Activated T-helper 9 cell treated with anti-CD3 and anti-CD28 coated beads, Interleukin-2, amount 50 U/mL, for 16 hours (primary cell): Measurements from ENCODE around the gene MID2.
"Not testable (repeated sequence)": the region's sequence is repeated elsewhere in the genome, so short reads cannot be mapped to it uniquely, and the experiment has no call there.

Experiments
- DNase-seq: peaks from one replicate; pipeline ENCODE4 v3.0.0-alpha.2; 2020; ENCODE audit warnings: low read depth

MID2 gene, protein sequence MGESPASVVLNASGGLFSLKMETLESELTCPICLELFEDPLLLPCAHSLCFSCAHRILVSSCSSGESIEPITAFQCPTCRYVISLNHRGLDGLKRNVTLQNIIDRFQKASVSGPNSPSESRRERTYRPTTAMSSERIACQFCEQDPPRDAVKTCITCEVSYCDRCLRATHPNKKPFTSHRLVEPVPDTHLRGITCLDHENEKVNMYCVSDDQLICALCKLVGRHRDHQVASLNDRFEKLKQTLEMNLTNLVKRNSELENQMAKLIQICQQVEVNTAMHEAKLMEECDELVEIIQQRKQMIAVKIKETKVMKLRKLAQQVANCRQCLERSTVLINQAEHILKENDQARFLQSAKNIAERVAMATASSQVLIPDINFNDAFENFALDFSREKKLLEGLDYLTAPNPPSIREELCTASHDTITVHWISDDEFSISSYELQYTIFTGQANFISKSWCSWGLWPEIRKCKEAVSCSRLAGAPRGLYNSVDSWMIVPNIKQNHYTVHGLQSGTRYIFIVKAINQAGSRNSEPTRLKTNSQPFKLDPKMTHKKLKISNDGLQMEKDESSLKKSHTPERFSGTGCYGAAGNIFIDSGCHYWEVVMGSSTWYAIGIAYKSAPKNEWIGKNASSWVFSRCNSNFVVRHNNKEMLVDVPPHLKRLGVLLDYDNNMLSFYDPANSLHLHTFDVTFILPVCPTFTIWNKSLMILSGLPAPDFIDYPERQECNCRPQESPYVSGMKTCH

DNA sequence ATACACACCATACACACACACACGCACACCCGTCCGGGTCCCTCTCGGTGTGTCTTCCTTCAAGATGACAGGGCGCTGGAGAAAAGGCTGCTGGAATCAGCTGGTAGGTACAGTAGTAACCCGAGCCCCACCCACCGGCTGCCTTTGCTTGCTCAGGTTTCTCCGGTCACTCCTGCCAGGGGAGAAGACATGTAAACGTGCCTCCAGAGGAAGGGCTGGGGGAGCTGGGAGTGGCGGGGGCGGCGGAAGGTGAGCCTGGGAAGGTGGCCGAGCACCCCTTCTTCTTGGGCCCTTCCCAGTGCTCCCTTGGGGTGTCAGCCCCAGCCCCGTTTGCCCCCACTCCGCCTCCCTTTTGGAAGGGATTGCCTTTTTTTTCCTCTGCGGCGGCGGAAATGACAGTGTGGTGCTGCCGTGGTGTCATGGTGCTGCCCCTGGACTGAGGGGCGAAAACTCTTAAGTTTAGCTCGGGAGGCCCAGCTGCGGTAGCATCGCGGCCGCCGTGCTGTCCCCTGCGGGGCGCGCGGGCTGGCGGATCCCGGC is at the start of gene MID2:
MID2 (plus strand) TSS at position 169 of the 540 bp plus-strand sequence. CDS start 561 bp downstream, outside the sequence.
- DNase-seq = peak; percentile 29

- DNase-seq = peak; percentile 61
These were observed 48.8 kb upstream of the MID2 start for GRCh38 chrX:107776649-107777535.

DNA sequence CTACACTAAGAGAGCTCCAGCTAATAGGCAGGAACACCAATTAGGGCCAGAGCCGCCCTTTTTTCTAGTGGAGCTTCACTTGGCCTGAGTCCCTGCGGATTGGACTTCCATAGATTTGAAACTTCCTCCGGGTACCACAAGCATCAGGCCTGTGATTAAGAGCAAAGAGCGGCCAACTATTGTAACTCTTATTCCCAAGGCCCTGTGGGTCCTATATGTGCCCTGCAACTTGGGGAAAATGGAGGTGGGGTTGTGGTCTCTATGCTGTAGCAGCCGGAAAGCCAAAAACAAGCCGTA is 48.2 kb upstream of the MID2 start, which contains the start of gene NCBP2L:
NCBP2L (plus strand) TSS at position 198 of the 297 bp plus-strand sequence. CDS start 16,488 bp downstream, outside the sequence.
- no peak for DNase-seq

DNA sequence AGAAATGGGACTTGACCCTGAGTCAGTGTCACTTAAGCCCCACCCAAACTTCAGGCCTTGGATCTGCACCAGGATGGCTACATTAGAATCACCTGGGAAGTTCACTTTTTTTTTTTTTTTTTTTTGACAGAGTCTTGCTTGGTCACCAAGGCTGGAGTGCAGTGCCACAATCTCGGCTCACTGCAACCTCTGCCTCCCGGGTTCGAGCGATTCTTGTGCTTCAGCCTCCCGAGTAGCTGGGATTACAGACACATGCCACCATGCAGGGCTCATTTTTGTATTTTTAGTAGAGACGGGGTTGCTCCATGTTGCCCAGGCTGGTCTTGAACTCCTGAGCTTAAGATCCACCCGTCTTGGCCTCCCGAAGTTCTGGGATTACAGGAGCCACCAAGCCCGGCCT is 45.1 kb upstream of the MID2 start:
- no peak for DNase-seq

- DNase-seq = no peak
These were observed 37.8 kb upstream of the MID2 start for GRCh38 chrX:107787827-107788226.

- no peak for DNase-seq
These were observed 21.2 kb upstream of the MID2 start for GRCh38 chrX:107804427-107804826.

DNA sequence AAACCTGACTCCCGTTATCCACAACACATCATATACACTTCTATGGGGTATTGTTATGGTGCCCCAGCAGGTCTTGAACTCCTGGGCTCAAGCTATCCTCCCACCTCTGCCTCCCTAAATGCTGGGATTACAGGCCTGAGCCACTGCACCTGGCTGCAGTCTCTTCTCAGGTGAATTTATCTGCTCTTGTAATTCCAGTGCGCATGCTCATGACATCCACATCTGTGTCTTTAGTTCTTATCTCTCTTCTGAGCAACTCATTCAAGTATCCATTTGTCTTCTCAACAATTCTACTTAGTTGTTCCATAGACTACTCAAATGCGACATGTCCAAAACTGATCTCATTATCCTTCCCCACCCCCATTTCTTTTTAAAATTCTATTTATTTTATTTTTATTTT is 20.5 kb upstream of the MID2 start:
- no peak for DNase-seq

DNA sequence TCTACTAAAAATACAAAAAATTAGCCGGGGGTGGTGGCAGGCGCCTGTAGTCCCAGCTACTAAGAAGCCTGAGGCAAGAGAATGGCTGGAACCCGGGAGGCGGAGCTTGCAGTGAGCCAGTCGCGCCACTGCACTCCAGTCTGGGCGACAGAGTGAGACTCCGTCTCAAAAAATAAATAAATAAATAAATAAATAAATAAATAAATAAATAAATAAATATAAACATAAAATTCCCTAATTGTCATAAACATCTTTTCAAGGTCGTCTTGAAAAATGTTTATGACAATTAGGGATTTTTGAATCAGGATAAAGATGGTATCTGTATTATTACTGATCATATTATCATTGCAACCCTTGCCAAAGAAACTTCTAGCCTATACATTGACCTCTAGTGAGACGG is 15.6 kb upstream of the MID2 start:
- DNase-seq = not testable (repeated sequence)

DNA sequence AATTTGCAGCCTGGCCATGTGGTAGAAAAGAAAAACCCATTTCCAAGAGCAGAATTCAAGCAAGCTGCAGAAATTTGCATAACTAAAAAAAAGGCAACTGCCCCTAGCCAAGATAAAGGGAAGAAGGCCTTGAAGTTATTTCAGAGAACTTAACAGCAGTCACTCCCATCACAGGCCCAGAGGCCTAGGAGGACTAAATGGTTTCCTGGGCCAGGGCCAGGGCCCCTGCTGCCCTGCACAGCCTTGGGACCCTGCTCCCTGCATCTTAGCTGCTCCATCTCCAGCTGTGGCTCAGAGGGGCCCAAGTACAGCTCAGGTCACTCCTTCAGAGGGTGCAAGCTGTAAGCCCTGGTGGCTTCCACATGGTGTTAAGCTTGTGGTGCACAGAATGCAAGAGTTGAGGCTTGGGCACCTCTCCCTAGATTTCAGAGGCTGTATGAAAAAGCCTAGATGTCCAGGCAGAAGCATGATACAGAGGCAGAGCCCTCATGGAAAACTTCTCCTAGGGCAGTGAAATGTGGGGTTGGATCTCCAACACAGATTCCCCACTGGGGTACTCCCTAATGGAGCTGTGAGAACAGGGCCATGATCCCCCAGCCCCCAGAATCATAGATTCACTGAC is 6.7 kb upstream of the MID2 start:
- DNase-seq = no peak

DNA sequence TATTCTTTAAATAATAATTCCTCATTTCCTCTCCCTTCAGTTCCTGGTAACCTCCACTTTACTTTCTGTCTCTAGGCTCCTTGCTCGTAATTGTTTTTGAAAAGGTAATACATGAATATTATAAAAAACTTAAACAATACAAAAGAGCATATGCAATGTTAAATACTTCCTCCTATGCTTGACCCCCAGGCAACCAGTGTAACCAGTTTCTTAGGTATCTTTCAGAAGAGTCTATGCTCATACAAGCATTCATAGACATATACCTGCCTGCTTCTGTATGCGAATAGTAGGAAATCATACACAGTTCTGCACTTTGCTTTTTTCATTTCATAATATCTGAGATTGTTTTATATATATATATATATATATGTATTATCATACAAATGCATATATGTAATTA is 2.6 kb upstream of the MID2 start:
- no peak for DNase-seq

DNA sequence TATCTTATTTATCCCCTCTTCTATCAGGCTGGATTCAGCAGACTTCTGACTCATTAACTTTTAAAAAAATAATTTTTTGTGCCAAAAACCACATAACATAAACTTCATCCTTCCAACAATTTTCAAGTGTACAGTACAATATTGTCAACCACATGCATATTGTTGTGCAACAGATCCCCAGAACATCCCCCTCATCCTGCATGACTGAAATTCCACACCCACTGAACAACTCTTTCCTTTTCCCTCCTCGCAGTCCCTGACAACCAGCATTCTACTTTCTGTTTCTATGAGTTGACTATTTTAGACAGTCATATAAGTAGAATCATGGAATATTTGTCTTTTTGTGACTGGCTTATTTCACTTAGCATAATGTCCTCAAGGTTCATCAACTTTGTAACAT is 2.2 kb upstream of the MID2 start:
- no peak for DNase-seq

GRCh38 chrX:107826238-107827029 is 768 bp downstream of the MID2 start:
- peak; percentile 9 for DNase-seq

DNA sequence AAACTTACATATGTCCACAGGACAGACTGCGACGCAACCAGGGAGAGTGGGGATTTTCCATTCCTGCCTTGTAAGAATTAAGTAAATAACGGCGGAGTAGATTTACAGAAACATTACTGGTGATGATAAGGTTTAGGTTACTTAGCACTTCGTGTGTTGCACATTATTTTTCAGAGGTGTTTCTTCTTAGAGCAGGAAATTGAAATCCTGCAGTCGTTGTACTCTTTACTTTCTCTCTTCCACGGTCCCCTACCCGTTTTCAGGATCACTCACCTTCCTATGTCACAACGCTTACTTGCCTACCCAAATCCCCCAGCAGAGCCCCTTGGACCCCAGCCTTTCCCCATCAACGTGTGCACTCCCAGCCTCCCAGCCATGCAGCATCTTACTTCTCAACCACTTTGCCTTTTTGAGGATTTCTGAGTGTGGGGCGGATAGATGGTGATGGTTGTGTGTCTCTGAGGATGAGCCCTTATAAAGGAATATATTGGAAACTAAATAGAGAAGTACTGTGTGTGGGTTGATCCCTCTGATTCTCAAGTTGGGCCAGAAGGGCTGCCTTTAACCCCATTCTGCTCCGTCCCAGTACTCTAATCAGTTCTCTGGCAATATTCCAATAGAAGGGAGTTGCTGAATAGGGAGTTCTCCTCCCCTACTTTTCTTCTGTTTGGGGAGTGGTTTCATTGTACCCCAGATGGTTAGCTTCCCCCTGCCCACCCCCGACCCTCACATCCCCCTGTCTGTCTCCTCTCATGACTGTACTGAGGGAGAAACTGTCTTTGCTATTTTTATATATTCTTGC is 1.6 kb downstream of the MID2 start:
- DNase-seq = no peak

GRCh38 chrX:107827852-107828251 is 2.2 kb downstream of the MID2 start:
- DNase-seq = no peak

DNA sequence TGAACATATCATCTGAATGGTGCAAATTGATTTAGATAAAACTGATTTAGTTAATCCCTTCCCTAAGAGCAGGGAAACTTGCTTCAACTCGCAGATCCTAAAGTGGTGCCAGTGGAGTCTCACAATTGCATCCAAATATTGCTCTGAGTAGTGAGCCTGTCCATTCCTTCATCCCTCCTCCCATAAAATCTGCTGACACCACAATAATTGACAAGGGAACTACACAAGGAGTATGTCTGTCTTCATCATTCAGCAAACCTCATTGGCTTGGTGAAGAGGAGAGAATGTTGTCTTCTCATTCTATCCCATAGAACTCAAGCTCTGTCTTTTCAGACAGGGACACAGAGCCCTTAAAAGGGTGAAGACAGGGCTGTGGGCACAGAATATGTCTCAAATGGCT is 4.2 kb downstream of the MID2 start:
- DNase-seq = no peak

GRCh38 chrX:107831071-107831730 is 5.5 kb downstream of the MID2 start:
- no peak for DNase-seq

GRCh38 chrX:107834275-107835201 is 8.9 kb downstream of the MID2 start:
- no peak for DNase-seq

DNA sequence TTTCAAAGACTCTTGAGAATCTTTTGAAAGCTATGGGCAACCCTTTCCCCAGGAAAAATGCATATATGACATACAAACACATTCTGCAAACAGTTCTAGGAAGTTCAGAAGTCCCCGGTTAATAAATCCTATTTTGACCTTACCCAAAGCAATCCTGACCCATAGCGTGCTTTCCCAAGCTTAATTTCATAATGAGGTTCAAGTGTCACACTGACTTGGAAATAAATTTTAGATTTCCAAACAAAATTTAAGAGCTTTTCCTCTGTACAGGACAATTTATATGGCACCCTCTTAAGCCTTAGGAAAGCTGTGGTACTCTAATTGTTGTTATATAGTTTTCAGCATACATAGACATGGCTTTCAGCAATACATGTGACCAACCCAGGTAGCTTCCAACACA is 11.3 kb downstream of the MID2 start:
- no peak for DNase-seq
